Activated CD4-positive, CD25-positive, alpha-beta regulatory T cell treated with anti-CD3 and anti-CD28 coated beads, Interleukin-2, amount 50 U/mL, for 72 hours (primary cell): ENCODE data around the gene KMT2E.

Source experiments
- DNase-seq: peaks from one replicate; pipeline ENCODE4 v3.0.0; 2021

Gene KMT2E

DNA sequence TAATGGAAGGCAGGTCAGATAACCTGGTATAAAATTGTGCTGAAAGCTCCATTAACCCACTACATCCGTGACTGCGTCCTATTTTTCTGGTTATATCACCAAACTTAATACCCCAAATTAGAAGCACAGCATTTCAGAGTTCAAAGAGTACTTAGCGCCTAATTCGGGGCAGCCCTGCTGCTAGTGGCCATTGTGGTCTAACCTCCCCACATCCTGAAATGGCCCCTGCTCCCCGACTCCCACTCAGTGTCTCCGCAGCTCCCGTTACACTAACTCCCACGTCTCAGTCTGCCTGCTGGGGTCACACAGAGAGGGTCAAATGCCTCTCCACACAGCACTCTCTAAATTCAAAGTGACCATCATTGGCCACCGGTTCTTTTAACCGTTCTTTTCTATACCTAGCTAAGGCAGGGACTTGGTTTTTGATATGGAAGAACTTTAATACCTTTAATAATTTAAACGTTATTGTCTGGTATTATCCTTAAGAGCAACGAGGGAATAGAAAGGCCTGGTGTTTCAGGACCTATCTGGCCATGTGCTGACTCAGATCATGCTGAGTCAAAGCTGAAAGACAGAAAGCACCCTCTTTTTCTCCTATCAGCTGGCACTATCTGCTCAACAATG is 117.1 kb downstream of the KMT2E start:
- no peak for DNase-seq

DNA sequence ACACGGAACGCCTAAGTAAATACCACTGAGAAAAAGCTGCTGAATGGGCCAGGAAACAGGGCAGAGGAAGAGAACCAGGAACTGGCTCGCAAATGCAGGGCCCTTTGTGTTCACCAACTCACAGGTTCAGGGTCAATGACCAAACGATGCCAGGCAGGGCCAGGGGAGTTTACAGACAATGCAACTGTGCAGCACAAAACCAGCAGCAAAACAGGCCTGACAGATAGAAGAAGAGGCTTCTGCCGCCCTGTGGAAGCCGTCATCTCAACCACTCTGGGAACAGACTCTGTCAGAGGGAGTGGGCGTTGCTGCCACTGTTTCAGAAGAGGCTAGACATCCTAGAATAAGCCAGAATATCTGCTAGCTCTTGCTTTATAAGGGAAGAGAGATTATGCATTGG is 117.9 kb downstream of the KMT2E start:
- DNase-seq: no peak

GRCh38 chr7:105132335-105132734 is 118.3 kb downstream of the KMT2E start:
- DNase-seq: no peak

- DNase-seq: no peak
Observed at GRCh38 chr7:105132835-105133234, 118.8 kb downstream of the KMT2E start.

DNA sequence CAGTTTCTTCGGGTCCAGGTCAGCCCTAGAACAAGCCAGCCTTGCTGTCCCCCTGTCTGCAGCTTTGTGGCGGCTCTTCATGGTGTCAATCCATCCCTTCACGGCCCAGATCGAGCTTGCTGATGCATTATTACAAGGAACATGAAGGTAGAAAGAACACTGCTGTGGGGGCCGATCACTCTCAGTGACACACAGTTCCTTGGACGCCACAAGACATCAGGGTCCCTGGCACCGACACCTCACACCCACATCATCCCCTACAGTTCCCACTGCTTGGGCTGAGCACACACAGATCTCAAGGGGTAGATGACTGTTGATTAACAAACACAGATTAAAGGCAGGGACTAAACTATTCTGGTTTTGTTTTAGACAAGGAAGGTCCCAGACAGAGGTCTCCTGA is 119.4 kb downstream of the KMT2E start:
- DNase-seq: no peak

DNA sequence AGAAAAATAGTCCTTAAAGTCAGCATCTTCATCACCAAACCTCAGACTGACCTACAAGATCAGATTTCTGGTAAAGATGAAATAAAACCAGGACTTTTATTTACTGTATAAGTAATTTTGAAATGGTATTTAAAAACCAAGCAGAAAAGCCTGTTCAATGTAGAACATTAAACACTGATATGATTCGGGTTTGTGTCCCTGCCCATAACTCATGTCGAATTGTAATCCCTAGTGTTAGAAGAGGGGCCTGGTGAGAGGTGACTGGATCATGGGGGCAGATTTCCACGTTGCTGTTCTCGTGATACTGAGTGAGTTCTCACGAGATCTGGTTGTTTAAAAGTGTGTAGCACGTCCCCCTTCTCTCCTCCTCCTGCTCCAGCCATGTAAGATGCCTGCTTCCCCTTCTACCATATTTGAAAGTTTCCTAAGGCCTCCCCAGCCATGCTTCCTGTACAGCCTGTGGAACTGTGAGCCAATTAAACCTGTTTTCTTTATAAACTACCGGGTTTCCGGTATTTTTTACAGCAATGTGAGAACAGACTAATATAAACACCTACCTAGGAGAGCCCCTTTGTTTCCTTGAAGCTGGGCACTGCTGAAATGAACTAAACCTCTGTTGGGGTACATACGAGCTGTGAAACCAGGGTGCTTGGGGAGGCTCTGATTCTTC is 120.1 kb downstream of the KMT2E start:
- no peak for DNase-seq

GRCh38 chr7:105136221-105136620 is 122.2 kb downstream of the KMT2E start:
- no peak for DNase-seq

- no peak for DNase-seq
Observed at GRCh38 chr7:105137898-105138297, 123.9 kb downstream of the KMT2E start.

DNA sequence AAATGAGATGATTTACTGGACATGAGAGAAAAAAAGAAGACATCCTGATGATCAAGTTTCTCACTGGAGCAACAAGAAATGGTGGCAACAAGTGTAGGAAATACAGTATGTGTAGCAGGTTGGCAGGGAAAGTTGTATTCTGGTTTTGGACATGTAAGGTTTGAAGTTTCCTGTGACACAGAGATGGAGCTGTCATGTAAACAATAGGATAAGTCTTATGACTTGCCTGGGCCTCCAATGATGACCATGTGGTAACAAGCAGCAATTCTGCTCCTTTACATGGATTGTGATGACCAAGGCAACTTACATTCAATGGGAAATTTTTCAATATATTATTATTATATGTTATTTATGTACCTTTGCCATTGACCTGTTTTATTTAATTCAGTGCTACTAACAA is 125.4 kb downstream of the KMT2E start:
- no peak for DNase-seq

GRCh38 chr7:105141068-105141467 is 127.1 kb downstream of the KMT2E start:
- no peak for DNase-seq

GRCh38 chr7:105149827-105150226 is 135.8 kb downstream of the KMT2E start:
- no peak for DNase-seq

DNA sequence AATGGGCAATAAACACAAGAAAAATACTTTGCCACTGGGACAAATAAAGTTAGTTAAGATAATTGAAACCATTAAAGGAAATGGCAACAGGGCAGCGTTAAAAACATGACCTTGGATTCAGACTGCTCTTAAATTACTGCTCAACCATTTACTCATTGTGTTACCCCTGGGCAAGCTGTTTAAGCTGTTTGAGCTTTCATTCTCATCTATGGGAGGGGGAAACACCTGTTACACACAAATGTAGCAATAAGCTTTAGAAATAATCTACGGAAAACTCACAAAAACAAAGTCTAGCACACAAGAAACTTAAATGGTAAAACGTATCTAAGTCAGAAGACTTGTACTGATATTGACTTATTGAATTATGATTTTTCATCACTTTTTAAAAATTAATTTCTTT is 137.1 kb downstream of the KMT2E start:
- no peak for DNase-seq

GRCh38 chr7:105153531-105153930 is 139.5 kb downstream of the KMT2E start:
- no peak for DNase-seq

GRCh38 chr7:105154084-105154483 is 140.1 kb downstream of the KMT2E start:
- no peak for DNase-seq

- no peak for DNase-seq
Observed at GRCh38 chr7:105156731-105157130, 142.7 kb downstream of the KMT2E start.

GRCh38 chr7:105157278-105157677 is 143.3 kb downstream of the KMT2E start:
- DNase-seq: no peak

GRCh38 chr7:105161366-105161765 is 147.4 kb downstream of the KMT2E start:
- DNase-seq: no peak
